HepG2 (cell line): ENCODE results near the gene SH3BP5.

Source experiments
- CEBPZ ChIP-seq: IDR thresholded peaks from 2 replicates; pipeline ENCODE4 v1.6.1; 2012; ENCODE audit warnings: low read length, improper control_type of control experiment
- CTCF ChIP-seq: sonication (generic); formaldehyde crosslinking; IDR thresholded peaks from 2 replicates; pipeline ENCODE4 v1.5.0; 2020; ENCODE audit warnings: mild to moderate bottlenecking, missing genetic modification reagents, moderate library complexity
- HNRNPL ChIP-seq: fragments of 200-400 bp; formaldehyde crosslinking; IDR thresholded peaks from 2 replicates; pipeline ENCODE4 v1.6.1; 2017; ENCODE audit warnings: mild to moderate bottlenecking, low read depth, low read length
- HOMEZ ChIP-seq: IDR thresholded peaks from 2 replicates; pipeline ENCODE4 v1.6.1; 2016; ENCODE audit warnings: low read depth
- KLF13 ChIP-seq: sonication (generic); formaldehyde crosslinking; IDR thresholded peaks from 2 replicates; pipeline ENCODE4 v1.4.0; 2020; ENCODE audit warnings: mild to moderate bottlenecking, missing genetic modification reagents
- MAX ChIP-seq: IDR thresholded peaks from 2 replicates; pipeline ENCODE4 v1.6.1; 2012; ENCODE audit warnings: inconsistent platforms
- NR0B2 ChIP-seq: sonication (generic); formaldehyde crosslinking; IDR thresholded peaks from 2 replicates; pipeline ENCODE4 v1.4.0; 2020; ENCODE audit warnings: mild to moderate bottlenecking, missing genetic modification reagents
- PRMT3 ChIP-seq: sonication (generic); formaldehyde crosslinking; IDR thresholded peaks from 2 replicates; pipeline ENCODE4 v1.8.1; 2022; ENCODE audit warnings: low read depth, mild to moderate bottlenecking, moderate library complexity, missing genetic modification reagents, borderline replicate concordance
- SIN3A ChIP-seq: IDR thresholded peaks from 2 replicates; pipeline ENCODE4 v1.6.1; 2011; ENCODE audit warnings: low read depth, mild to moderate bottlenecking, control low read depth, low read length, borderline replicate concordance
- SRF ChIP-seq: IDR thresholded peaks from 2 replicates; pipeline ENCODE4 v1.6.1; 2011; ENCODE audit warnings: mild to moderate bottlenecking, low read depth, low read length, moderate library complexity
- ZBED4 ChIP-seq: sonication (generic); formaldehyde crosslinking; IDR thresholded peaks from 2 replicates; pipeline ENCODE4 v1.4.0; 2020; ENCODE audit warnings: missing genetic modification reagents, borderline replicate concordance
- ZNF496 ChIP-seq: sonication (generic); formaldehyde crosslinking; IDR thresholded peaks from 2 replicates; pipeline ENCODE4 v1.8.1; 2023; ENCODE audit warnings: mild to moderate bottlenecking, moderate library complexity, missing genetic modification reagents; ENCODE audit not compliant: insufficient replicate concordance
- ZXDC ChIP-seq: sonication (generic); formaldehyde crosslinking; IDR thresholded peaks from 2 replicates; pipeline ENCODE4 v1.5.0; 2020; ENCODE audit warnings: mild to moderate bottlenecking, missing genetic modification reagents

GRCh38 chr3:15207836-15208504 lies 124.4 kb downstream of the SH3BP5 start:
- no peak for TF ChIP-seq PRMT3
- TF ChIP-seq SRF, result no peak
- TF ChIP-seq HOMEZ (CRISPR knock-in tag), result no peak
- no peak for TF ChIP-seq MAX
- TF ChIP-seq ZNF496 (CRISPR knock-in tag), result no peak
- TF ChIP-seq ZXDC (CRISPR knock-in tag), result no peak
- no peak for TF ChIP-seq HNRNPL
- no peak for TF ChIP-seq CEBPZ
- no peak for TF ChIP-seq CTCF (CRISPR knock-in tag)
- no peak for TF ChIP-seq SIN3A
- no peak for TF ChIP-seq NR0B2 (CRISPR knock-in tag)
- TF ChIP-seq ZBED4 (CRISPR knock-in tag), result no peak
- no peak for TF ChIP-seq KLF13 (CRISPR knock-in tag)
